Measurements from ENCODE around the gene HS3ST3A1.

DNA sequence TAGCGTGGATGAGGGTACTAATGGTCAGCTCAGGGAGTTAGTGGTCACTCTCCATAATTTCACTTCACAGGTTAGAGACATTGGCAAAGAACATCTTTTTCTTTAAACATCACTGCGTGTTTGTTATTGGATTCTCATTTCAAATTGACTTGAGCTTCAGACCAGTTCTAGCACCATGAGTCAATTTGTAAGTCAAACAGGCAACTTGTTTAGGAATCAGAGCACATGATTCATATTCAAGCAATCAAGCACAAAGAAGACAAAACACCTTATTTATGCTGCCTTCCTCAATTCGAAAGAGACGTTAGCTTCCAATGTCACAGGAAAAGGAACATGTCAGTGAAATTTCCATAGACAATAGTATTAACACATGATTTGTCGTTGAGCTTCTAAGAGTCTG, 62.3 kb downstream of the HS3ST3A1 start:
- TF ChIP-seq, protein P1, sequence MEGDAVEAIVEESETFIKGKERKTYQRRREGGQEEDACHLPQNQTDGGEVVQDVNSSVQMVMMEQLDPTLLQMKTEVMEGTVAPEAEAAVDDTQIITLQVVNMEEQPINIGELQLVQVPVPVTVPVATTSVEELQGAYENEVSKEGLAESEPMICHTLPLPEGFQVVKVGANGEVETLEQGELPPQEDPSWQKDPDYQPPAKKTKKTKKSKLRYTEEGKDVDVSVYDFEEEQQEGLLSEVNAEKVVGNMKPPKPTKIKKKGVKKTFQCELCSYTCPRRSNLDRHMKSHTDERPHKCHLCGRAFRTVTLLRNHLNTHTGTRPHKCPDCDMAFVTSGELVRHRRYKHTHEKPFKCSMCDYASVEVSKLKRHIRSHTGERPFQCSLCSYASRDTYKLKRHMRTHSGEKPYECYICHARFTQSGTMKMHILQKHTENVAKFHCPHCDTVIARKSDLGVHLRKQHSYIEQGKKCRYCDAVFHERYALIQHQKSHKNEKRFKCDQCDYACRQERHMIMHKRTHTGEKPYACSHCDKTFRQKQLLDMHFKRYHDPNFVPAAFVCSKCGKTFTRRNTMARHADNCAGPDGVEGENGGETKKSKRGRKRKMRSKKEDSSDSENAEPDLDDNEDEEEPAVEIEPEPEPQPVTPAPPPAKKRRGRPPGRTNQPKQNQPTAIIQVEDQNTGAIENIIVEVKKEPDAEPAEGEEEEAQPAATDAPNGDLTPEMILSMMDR (IDR thresholded peaks at IDR 0.05; ENCODE audit: low read depth, low read length, poor library complexity, severe bottlenecking) = no peak
- TF ChIP-seq EZH2phosphoT487 (IDR thresholded peaks at IDR 0.05; ENCODE audit: borderline replicate concordance, low read length) = no peak

Data from DOHH2 (cell line).